OCI-LY1 (cell line): Measurements from ENCODE around the gene EBF3.

Experiments
- H2AFZ ChIP-seq: fragments of 200-600 bp; sonication (generic), shearing (Covaris generic); 2 replicates; pipeline ENCODE4 v1.6.0; 2014; ENCODE audit warnings: antibody characterized with exemption, mild to moderate bottlenecking, low read length
- H3F3A ChIP-seq: fragments of 200-600 bp; sonication (generic), shearing (Covaris generic); 2 replicates; pipeline ENCODE4 v1.6.0; 2014; ENCODE audit warnings: mild to moderate bottlenecking, antibody characterized with exemption, low read length, moderate library complexity; ENCODE audit not compliant: insufficient read depth
- H3K27ac ChIP-seq: fragments of 200-600 bp; sonication (generic); 2 replicates; pipeline ENCODE4 v1.5.1; 2014; ENCODE audit warnings: low read length, mixed run types, mild to moderate bottlenecking, low read depth; ENCODE audit not compliant: poor library complexity, severe bottlenecking
- H3K27me3 ChIP-seq: fragments of 200-600 bp; sonication (generic); 2 replicates; pipeline ENCODE4 v1.6.0; 2014; ENCODE audit warnings: antibody characterized with exemption, mild to moderate bottlenecking, low read length, moderate library complexity; ENCODE audit not compliant: insufficient read depth
- H3K36me3 ChIP-seq: fragments of 200-600 bp; sonication (generic); 2 replicates; pipeline ENCODE4 v1.6.1; 2014; ENCODE audit warnings: mild to moderate bottlenecking, antibody characterized with exemption, low read length, moderate library complexity, mixed read lengths; ENCODE audit not compliant: insufficient read depth
- H3K4me1 ChIP-seq: fragments of 200-600 bp; sonication (generic); 2 replicates; pipeline ENCODE4 v1.5.1; 2014; ENCODE audit warnings: mild to moderate bottlenecking, low read length, moderate library complexity; ENCODE audit not compliant: insufficient read depth, severe bottlenecking
- H3K4me2 ChIP-seq: fragments of 200-600 bp; sonication (generic), shearing (Covaris generic); 2 replicates; pipeline ENCODE4 v1.6.1; 2014; ENCODE audit warnings: low read length
- H3K4me3 ChIP-seq: fragments of 200-600 bp; sonication (generic); 2 replicates; pipeline ENCODE4 v1.5.1; 2014; ENCODE audit warnings: low read length, low read depth, mild to moderate bottlenecking, mixed read lengths; ENCODE audit not compliant: poor library complexity, severe bottlenecking
- H3K79me2 ChIP-seq: fragments of 200-600 bp; shearing (Covaris generic); 2 replicates; pipeline ENCODE4 v1.6.1; 2016; ENCODE audit warnings: mixed run types, low read length, mixed read lengths; ENCODE audit not compliant: insufficient read depth
- H3K9ac ChIP-seq: fragments of 200-600 bp; sonication (generic), shearing (Covaris generic); 2 replicates; pipeline ENCODE4 v1.6.1; 2014; ENCODE audit warnings: mild to moderate bottlenecking, low read length, mixed read lengths
- H3K9me2 ChIP-seq: fragments of 200-600 bp; sonication (generic), shearing (Covaris generic); 2 replicates; pipeline ENCODE4 v1.6.1; 2014; ENCODE audit warnings: low read depth, mild to moderate bottlenecking, low read length, mixed read lengths
- H3K9me3 ChIP-seq: fragments of 200-600 bp; shearing (Covaris generic); 2 replicates; pipeline ENCODE4 v1.6.1; 2014; ENCODE audit warnings: low read length, mixed read lengths
- H4K20me1 ChIP-seq: fragments of 200-600 bp; sonication (generic), shearing (Covaris generic); 2 replicates; pipeline ENCODE4 v1.6.0; 2016; ENCODE audit warnings: mild to moderate bottlenecking, low read length; ENCODE audit not compliant: insufficient read depth
- EZH2 ChIP-seq: fragments of 200-600 bp; sonication (generic), shearing (Covaris generic); IDR thresholded peaks from 2 replicates; pipeline ENCODE4 v1.8.0; 2017; ENCODE audit warnings: borderline replicate concordance, mixed run types, mild to moderate bottlenecking, antibody characterized with exemption, low read length, moderate library complexity, mixed read lengths
- TF ChIP-seq, protein P1 (sequence below): fragments of 200-600 bp; sonication (generic), shearing (Covaris generic); IDR thresholded peaks from 2 replicates; pipeline ENCODE4 v1.5.1; 2017; ENCODE audit warnings: mild to moderate bottlenecking, antibody characterized with exemption, low read length, moderate library complexity, mixed read lengths

Gene EBF3

DNA sequence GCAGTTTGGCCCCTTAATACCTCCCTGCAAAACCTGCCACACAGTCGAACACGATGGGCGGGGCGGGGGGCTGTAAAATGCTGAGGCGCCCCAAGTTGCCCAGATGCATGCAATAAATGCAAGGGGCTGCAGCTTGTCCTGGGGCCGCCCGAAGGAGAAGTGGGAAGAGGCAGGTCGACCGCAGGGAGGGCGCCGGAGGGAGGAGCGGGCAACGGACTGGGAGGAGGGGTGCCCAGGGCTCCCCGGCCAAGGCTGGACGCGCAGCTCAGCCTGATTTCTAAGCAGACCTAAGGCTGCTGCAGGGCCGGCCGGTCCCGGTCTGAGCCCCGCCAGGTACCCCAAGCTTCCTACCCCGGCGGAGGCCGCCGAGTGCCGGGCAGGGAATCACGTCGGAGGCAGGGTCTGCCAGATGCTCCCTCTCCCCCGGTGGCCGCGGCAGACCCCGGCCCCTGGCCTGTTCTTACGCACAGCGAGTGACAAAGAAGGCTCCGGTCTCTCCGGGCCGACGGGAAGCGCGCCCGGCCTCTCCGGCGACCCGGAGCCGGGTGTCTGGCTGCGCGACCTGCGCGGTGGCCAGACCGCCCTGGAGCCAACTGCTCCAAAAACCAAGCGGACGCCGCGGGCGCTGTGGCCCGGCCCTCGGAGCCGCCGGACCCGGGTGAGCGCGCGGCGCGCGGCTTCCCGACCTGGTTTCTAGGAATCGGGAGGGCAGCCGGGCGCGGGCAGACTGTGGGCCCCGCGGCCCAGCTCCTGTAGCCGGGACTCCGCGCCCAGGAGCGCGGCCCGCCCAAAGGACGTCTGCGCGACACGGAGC, 744 bp upstream of the EBF3 start:
- Histone ChIP-seq H3K79me2 (no peaks in the 10 kb centered on the region), H3K9me3 (no peaks in the 10 kb centered on the region), H2AFZ (no peak overlapping the region), H3K27ac (no peak overlapping the region), H3K4me1 (no peaks in the 10 kb centered on the region), H3K9ac (no peak overlapping the region), H4K20me1 (no peaks in the 10 kb centered on the region), H3K27me3 (no peaks in the 10 kb centered on the region), H3K4me2 (no peak overlapping the region), H3F3A (no peaks in the 10 kb centered on the region), H3K9me2 (no peaks in the 10 kb centered on the region), H3K4me3 (no peak overlapping the region), H3K36me3 (no peaks in the 10 kb centered on the region)
- TF ChIP-seq, protein P1, sequence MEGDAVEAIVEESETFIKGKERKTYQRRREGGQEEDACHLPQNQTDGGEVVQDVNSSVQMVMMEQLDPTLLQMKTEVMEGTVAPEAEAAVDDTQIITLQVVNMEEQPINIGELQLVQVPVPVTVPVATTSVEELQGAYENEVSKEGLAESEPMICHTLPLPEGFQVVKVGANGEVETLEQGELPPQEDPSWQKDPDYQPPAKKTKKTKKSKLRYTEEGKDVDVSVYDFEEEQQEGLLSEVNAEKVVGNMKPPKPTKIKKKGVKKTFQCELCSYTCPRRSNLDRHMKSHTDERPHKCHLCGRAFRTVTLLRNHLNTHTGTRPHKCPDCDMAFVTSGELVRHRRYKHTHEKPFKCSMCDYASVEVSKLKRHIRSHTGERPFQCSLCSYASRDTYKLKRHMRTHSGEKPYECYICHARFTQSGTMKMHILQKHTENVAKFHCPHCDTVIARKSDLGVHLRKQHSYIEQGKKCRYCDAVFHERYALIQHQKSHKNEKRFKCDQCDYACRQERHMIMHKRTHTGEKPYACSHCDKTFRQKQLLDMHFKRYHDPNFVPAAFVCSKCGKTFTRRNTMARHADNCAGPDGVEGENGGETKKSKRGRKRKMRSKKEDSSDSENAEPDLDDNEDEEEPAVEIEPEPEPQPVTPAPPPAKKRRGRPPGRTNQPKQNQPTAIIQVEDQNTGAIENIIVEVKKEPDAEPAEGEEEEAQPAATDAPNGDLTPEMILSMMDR: no peak
- TF ChIP-seq EZH2: no peak

DNA sequence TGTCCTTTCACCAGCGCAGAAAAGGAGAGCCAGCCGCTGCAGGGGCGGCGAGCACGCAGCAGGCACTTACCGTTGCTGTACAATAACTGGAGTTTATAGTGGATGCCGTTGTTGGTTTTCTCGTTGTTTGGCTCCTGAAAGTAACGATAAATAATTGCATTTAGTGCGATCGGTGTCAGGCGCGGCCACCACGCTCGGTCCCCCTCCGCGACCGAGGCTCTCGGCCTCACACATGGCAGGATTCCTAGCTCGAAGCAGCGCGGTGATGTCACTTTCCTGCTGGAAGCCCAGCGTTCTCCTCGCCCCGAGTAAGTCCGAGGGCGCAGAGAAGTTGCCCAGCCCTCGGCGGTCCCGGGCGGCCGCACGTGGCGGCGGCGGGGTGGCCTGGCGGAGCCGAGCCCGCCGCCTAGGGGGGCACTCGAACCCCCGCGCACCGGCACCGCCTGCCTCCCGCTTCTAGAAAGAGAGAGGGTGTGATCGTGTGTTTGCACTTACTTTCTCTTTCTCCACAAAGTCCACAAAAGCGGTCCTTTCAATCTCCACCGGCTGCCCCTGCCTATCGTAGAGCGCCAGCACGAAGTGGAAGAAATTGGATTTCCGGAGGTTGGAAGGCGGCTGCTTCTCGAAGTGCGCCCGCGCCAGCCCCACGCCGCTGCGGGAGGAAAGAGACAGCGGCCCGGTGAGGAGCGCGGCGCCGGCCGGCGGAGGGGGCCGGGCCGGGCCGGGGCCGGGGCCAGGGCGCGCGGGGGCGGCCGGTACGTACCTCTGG, 1.0 kb downstream of the EBF3 start:
- H3K79me2 ChIP-seq: no peaks in the 10 kb centered on the region
- H3K9ac ChIP-seq: no peak overlapping the region
- H3K36me3 ChIP-seq: no peaks in the 10 kb centered on the region
- H3K4me3 ChIP-seq: no peak overlapping the region
- no peaks in the 10 kb centered on the region for H3K4me1 ChIP-seq
- H3K27me3 ChIP-seq: no peaks in the 10 kb centered on the region
- no peak overlapping the region for H3K4me2 ChIP-seq
- H3K9me3 ChIP-seq: no peaks in the 10 kb centered on the region
- no peaks in the 10 kb centered on the region for H3K9me2 ChIP-seq
- TF ChIP-seq EZH2: no peak
- no peak overlapping the region for H3K27ac ChIP-seq
- H3F3A ChIP-seq: no peaks in the 10 kb centered on the region
- no peak overlapping the region for H2AFZ ChIP-seq
- no peaks in the 10 kb centered on the region for H4K20me1 ChIP-seq

DNA sequence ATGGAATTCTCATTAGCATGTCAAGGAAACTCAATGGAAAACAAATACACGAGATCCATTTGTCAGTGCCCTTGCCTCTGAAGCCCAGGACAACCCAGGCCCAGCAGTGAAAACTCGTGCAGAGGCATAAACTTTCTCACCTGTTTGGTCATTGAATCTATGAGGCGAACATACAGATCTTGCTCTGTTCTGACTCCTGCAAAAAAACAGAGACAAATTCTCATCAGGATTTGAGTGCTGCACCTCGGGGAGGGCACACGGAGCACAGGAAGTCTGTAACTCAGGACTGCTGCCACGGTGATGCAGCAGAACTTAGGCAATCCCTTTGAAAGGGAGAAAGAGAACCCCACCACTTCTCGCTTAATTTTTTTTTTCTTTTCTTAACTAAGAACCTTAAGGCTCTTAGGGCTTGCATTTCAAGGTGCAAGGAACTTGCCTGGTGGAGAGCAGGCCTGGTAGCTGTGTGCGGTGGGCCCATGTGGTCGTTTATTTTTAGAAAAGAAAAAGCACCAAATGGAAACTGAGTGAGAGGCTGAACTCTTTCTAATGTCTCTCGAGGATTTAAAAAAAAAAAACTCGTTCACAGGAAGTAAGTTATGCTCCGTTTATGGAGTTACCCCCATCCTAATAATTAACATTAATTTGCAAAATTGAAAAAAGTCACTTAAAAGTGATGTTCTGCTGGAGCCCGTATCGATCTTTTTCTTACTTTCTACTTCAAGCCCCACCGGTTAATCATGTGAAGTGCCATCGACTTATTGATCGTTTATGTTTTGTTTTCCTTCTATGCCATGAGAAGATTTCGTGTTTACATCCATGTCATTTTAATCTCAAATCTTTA, 1.8 kb downstream of the EBF3 start:
- Histone ChIP-seq H3K79me2 (no peaks in the 10 kb centered on the region), H4K20me1 (no peaks in the 10 kb centered on the region), H3K9me3 (no peaks in the 10 kb centered on the region), H3F3A (no peaks in the 10 kb centered on the region), H3K9ac (no peak overlapping the region), H3K4me1 (no peaks in the 10 kb centered on the region), H3K4me3 (no peak overlapping the region), H2AFZ (no peak overlapping the region), H3K36me3 (no peaks in the 10 kb centered on the region), H3K27me3 (no peaks in the 10 kb centered on the region; the same call in 1 of the 2 replicates), H3K4me2 (no peak overlapping the region), H3K27ac (no peak overlapping the region), H3K9me2 (no peaks in the 10 kb centered on the region)
- TF ChIP-seq, protein P1: no peak
- TF ChIP-seq EZH2: no peak
